ENCODE measurements around the gene JOSD2. TPM values are rescaled to one million over a fixed set of nuclear protein-coding genes. Genes with fewer than 3 reads are reported as not detected.
"Not testable (repeated sequence)": the region's sequence is repeated elsewhere in the genome, so short reads cannot be mapped to it uniquely, and the experiment has no call there.

JOSD2 gene
- total RNA-seq, 4 donors from 2014 or later: 31.3 to 59.4 (median 42.9) TPM

DNA sequence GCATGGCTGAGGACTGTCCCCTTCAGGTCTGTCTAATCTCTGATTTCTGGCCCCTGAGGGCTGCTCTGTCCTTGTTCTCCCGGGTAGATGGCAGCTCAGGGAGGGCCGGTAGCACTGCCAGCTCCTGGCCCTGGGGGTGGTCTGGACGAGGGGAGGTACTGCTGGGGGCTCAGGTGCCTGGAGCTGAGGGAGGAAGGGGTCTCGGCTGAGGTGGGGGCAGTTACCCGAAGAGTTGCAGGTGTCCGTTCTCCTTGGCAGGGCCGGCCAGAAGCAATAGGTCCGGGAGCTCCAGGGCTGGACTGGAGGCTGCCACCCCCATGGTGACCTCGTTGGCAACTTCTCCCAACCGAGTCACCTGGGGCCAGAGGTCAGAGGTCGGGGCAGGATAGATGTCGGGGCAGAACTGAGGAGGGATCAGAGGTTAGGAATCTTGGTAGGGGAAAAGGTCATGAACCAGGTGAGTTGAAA is 35.9 kb downstream of the JOSD2 start:
- no peak for DNase-seq (ENCODE audit: extremely low spot score)
- TF ChIP-seq POLR2AphosphoS5 (IDR thresholded peaks at IDR 0.05) (no peak), POLR2A (IDR thresholded peaks at IDR 0.05; ENCODE audit: low read depth) (no peak), EP300 (IDR thresholded peaks at IDR 0.05) (no peak), CTCF (IDR thresholded peaks at IDR 0.05) (no peak)
- Histone ChIP-seq H3K4me3 (no peak overlapping the region), H3K27ac (replicated peaks in 1 of 4) (no peak overlapping the region), H3K27me3 (no peaks in the 10 kb centered on the region), H3K9me3 (no peaks in the 10 kb centered on the region), H3K4me1 (peaks cover 18 to 34% (median 24%) of the 10 kb centered on the region in 4 donors), H3K36me3 (peaks cover 9 to 19% (median 18%) of the 10 kb centered on the region in 4 donors)
- intact Hi-C loops (cut with DNase I): no loop called here
- WGBS: 84% methylated on average over 11 of the region's 12 CpGs

DNA sequence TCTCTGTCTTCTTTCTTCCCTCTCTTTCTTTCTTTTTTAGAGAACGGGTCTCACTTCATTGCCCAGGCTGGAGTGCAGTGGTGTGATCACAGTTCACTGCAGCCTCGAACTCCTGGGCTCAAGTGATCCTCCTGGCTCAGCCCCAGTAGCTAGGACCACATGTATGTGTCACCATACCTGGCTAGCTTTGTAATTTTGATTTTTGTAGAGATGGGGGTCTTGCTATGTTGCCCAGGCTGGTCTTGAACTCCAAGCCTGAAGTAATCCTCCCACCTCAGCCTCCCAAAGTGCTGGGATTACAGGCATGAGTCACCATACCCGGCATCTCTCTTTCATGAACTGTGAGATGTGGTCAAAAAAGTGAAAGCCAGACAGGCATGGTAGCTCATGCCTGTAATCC is 37.7 kb downstream of the JOSD2 start:
- H3K36me3 ChIP-seq; H3K9me3 ChIP-seq; intact Hi-C loops (cut with DNase I); H3K4me3 ChIP-seq; DNase-seq (ENCODE audit: extremely low spot score); H3K27ac ChIP-seq (replicated peaks in 1 of 4): not testable (repeated sequence)
- 80% methylated on average over 3 of the region's 3 CpGs for WGBS
- Histone ChIP-seq H3K27me3 (peaks cover 0 to 16% (median 0%) of the 10 kb centered on the region in 4 donors), H3K4me1 (peaks cover 16 to 23% (median 17%) of the 10 kb centered on the region in 4 donors)

DNA sequence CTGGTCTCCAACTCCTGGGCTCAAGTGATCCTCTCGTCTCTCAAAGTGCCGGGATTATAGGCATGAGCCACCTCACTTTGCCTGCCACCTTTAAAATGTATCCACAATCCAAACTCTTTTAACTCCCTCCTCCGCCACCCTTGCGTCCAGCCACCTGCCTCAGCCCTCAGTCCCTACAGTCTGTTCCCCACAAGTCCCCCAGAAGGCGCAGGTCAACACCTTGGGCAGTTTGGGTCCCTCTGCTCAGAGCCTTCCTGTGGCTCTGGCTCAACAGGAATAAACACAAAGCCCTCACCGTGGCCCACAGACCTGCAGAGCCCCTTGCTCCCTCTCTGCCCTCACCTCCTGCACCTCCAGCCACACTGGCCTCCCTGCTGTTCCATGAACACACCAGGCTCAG is 42.2 kb downstream of the JOSD2 start:
- intact Hi-C loops (cut with DNase I): no loop called here
- H3K9me3 ChIP-seq: no peaks in the 10 kb centered on the region
- no peak overlapping the region for H3K27ac ChIP-seq (replicated peaks in 1 of 4)
- DNase-seq (ENCODE audit: extremely low spot score): no peak
- WGBS: 88% methylated on average over 6 of the region's 6 CpGs
- H3K4me3 ChIP-seq: no peak overlapping the region
- no peaks in the 10 kb centered on the region for H3K4me1 ChIP-seq
- peaks cover 0 to 46% (median 0%) of the 10 kb centered on the region in 4 donors for H3K27me3 ChIP-seq
- no peak for TF ChIP-seq EP300 (IDR thresholded peaks at IDR 0.05)
- no peaks in the 10 kb centered on the region for H3K36me3 ChIP-seq

GRCh38 chr19:50467566-50467965 is 43.4 kb downstream of the JOSD2 start:
- Histone ChIP-seq H3K36me3 (no peaks in the 10 kb centered on the region), H3K27ac (replicated peaks in 1 of 4) (no peak overlapping the region), H3K4me3 (no peak overlapping the region), H3K4me1 (no peaks in the 10 kb centered on the region), H3K9me3 (no peaks in the 10 kb centered on the region), H3K27me3 (peaks cover 0 to 56% (median 0%) of the 10 kb centered on the region in 4 donors)
- no peak for DNase-seq (ENCODE audit: extremely low spot score)
- TF ChIP-seq POLR2A (IDR thresholded peaks at IDR 0.05; ENCODE audit: low read depth): no peak
- no peak for TF ChIP-seq CTCF (IDR thresholded peaks at IDR 0.05)
- TF ChIP-seq POLR2AphosphoS5 (IDR thresholded peaks at IDR 0.05): no peak
- no peak for TF ChIP-seq EP300 (IDR thresholded peaks at IDR 0.05)
- WGBS: 81% methylated on average over 18 of the region's 18 CpGs
- intact Hi-C loops (cut with DNase I): no loop called here

GRCh38 chr19:50466706-50467039 is 44.3 kb downstream of the JOSD2 start:
- intact Hi-C loops (cut with DNase I): no loop called here
- Histone ChIP-seq H3K9me3 (no peaks in the 10 kb centered on the region), H3K27me3 (peaks cover 0 to 65% (median 0%) of the 10 kb centered on the region in 4 donors), H3K27ac (replicated peaks in 1 of 4) (no peak overlapping the region), H3K4me1 (no peaks in the 10 kb centered on the region), H3K36me3 (no peaks in the 10 kb centered on the region), H3K4me3 (no peak overlapping the region)
- DNase-seq (ENCODE audit: extremely low spot score): no peak
- no peak for TF ChIP-seq POLR2A (IDR thresholded peaks at IDR 0.05; ENCODE audit: low read depth)
- TF ChIP-seq POLR2AphosphoS5 (IDR thresholded peaks at IDR 0.05): no peak
- no peak for TF ChIP-seq EP300 (IDR thresholded peaks at IDR 0.05)
- TF ChIP-seq CTCF (IDR thresholded peaks at IDR 0.05): no peak
- 82% methylated on average over 11 of the region's 11 CpGs for WGBS

DNA sequence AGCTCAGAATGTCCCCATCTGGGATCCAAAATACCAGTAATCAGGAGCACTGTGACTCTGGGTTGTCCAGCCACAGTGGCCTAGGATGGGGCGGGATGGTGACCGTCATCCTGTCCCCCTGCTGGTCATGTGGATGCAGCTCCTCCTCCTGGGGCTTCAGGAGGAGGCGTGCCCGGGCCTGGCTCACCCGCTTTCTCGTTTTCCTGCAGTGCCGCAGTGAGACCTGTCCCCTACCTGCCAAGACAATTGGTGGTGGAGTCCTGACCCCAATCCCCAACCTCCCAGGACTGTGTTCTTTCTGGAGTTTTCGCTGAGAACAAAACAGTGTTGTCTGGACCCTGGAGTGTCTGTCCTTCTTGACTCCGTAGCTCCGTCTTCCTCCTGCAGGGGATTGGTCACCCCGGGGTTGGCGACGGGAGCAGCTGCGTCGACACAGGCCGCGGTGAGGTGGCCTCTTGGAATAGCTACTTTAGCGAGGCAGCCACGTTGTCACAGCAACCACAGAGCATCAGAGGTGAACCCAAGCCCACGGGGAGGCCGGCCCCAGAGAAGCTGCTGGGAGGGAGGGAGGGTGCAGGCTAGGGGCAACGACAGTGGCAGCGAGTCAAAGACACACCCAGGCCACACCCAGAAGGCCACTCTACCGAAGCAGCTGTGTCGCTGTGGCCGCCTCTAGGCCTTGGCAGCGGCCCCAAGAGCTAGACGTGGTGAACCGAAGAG is 44.8 kb downstream of the JOSD2 start:
- Histone ChIP-seq H3K4me3 (no peak overlapping the region), H3K4me1 (no peaks in the 10 kb centered on the region), H3K36me3 (no peaks in the 10 kb centered on the region), H3K27ac (replicated peaks in 1 of 4) (no peak overlapping the region), H3K9me3 (no peaks in the 10 kb centered on the region), H3K27me3 (peaks cover 0 to 69% (median 0%) of the 10 kb centered on the region in 4 donors)
- TF ChIP-seq CTCF (IDR thresholded peaks at IDR 0.05) (peak in 1 of 3 experiments; percentile 10), POLR2AphosphoS5 (IDR thresholded peaks at IDR 0.05) (no peak)
- 53% methylated on average over 27 of the region's 29 CpGs for WGBS
- intact Hi-C loops (cut with DNase I): no loop called here
- DNase-seq (ENCODE audit: extremely low spot score): no peak

Measured in esophagus muscularis mucosa (tissue), 4 donors.